Vagina (tissue), 2 donors: ENCODE measurements around the gene PRKAB2. TPM values are rescaled to one million over a fixed set of nuclear protein-coding genes. Genes with fewer than 3 reads are reported as not detected.

Experiments used
- DNase-seq, 2 donors: peaks; one replicate each; pipeline ENCODE4 v3.0.0-alpha.2; 2017; ENCODE audit errors: extremely low spot score in 2 of 2
- H3K27ac ChIP-seq: fragments of 200-600 bp; sonication (generic); one replicate; pipeline ENCODE4 v1.5.1; 2019
- H3K27me3 ChIP-seq: fragments of 200-600 bp; sonication (generic); one replicate; pipeline ENCODE4 v1.5.1; 2019
- H3K36me3 ChIP-seq, 2 donors: fragments of 200-600 bp; sonication (generic); one replicate each; pipeline ENCODE4 v1.5.1; 2017 to 2019
- H3K4me1 ChIP-seq: fragments of 200-600 bp; sonication (generic); one replicate; pipeline ENCODE4 v1.5.1; 2019
- H3K4me3 ChIP-seq, 2 donors: fragments of 200-600 bp; sonication (generic); 1 replicate in 1 of 2; 2 replicates in 1 of 2; pipeline ENCODE4 v1.5.1; 2016 to 2019
- H3K9me3 ChIP-seq: fragments of 200-600 bp; sonication (generic); one replicate; pipeline ENCODE4 v1.5.1; 2019
- POLR2A ChIP-seq, 2 donors: fragments of 450-650 bp; IDR thresholded peaks; one replicate each; pipeline ENCODE4 v1.6.1; 2017; ENCODE audit warnings: antibody characterized with exemption in 2 of 2, mild to moderate bottlenecking in 2 of 2, moderate library complexity in 2 of 2
- POLR2AphosphoS5 ChIP-seq, 2 donors: sonication (generic); formaldehyde crosslinking; IDR thresholded peaks; one replicate each; pipeline ENCODE4 v1.9.0; 2017; ENCODE audit warnings: antibody characterized with exemption in 2 of 2, mild to moderate bottlenecking in 2 of 2, low read depth in 1 of 2; ENCODE audit not compliant: insufficient read depth in 1 of 2
- intact Hi-C: fragments of 100-400 bp; cut with DNase I; formaldehyde crosslinking; loops from one replicate; pipeline ENCODE4 v1.15.1; 2023
- total RNA-seq: library from RNA; depleted of rRNA; stranded (reverse); fragments of >200 nt; gene quantifications from one replicate; pipeline ENCODE4 v1.2.3, GENCODE V29; 2016
- TF ChIP-seq, protein P1 (sequence below), 3 experiments: fragments of 450-650 bp in 2 of 3; fragments of 200-600 bp in 1 of 3; sonication (generic) in 1 of 3; IDR thresholded peaks; one replicate each; pipeline ENCODE4 v1.5.1; 2017 to 2019; ENCODE audit warnings: antibody characterized with exemption in 3 of 3, mild to moderate bottlenecking in 2 of 3, moderate library complexity in 2 of 3

PRKAB2 gene
- total RNA-seq, 1 donor from 2014 or later = 25.0 TPM

DNA sequence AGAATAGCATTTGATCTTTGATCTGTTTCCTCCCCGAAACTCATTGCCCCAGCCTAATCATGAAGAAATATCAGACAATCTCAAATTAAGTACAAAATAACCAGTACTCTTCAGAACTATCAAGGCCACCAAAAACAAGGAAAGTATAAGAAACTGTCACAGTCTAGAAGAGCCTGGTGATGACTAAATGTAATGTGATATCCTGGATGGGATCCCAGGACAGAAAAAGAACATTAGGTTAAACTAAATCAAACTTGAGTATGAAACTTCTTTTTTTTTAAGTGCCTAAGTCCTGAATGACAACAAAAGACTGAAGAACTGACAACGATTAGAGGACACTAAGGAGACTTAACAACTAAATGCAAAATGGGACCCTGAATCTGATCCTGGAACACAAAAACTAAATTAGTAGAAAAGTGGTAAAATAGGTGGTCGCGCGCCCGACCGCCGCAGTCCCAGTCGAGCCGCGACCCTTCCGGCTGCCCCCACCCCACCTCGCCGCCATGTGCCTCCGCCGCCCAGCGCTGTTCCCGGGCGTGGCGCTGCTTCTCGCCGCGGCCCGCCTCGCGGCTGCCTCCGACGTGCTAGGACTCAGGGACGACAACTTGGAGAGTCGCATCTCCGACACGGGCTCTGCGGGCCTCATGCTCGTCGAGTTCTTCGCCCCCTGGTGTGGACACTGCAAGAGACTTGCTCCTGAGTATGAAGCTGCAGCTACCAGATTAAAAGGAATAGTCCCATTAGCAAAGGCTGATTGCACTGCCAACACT, 5.5 kb upstream of the PRKAB2 start:
- Histone ChIP-seq H3K27ac (no peak overlapping the region), H3K4me3 (peak overlapping the region; percentile 15 to 28), H3K36me3 (no peaks in the 10 kb centered on the region), H3K9me3 (no peaks in the 10 kb centered on the region), H3K27me3 (no peaks in the 10 kb centered on the region), H3K4me1 (peaks cover 19% of the 10 kb centered on the region)
- DNase-seq = no peak
- intact Hi-C loops = no loop called here
- no peak for TF ChIP-seq POLR2AphosphoS5 (IDR thresholded peaks at IDR 0.05; ENCODE audit: insufficient read depth in 1 of 2, low read depth in 1 of 2)
- TF ChIP-seq POLR2A (IDR thresholded peaks at IDR 0.05) = no peak
- TF ChIP-seq, protein P1, sequence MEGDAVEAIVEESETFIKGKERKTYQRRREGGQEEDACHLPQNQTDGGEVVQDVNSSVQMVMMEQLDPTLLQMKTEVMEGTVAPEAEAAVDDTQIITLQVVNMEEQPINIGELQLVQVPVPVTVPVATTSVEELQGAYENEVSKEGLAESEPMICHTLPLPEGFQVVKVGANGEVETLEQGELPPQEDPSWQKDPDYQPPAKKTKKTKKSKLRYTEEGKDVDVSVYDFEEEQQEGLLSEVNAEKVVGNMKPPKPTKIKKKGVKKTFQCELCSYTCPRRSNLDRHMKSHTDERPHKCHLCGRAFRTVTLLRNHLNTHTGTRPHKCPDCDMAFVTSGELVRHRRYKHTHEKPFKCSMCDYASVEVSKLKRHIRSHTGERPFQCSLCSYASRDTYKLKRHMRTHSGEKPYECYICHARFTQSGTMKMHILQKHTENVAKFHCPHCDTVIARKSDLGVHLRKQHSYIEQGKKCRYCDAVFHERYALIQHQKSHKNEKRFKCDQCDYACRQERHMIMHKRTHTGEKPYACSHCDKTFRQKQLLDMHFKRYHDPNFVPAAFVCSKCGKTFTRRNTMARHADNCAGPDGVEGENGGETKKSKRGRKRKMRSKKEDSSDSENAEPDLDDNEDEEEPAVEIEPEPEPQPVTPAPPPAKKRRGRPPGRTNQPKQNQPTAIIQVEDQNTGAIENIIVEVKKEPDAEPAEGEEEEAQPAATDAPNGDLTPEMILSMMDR (IDR thresholded peaks at IDR 0.05) = no peak

DNA sequence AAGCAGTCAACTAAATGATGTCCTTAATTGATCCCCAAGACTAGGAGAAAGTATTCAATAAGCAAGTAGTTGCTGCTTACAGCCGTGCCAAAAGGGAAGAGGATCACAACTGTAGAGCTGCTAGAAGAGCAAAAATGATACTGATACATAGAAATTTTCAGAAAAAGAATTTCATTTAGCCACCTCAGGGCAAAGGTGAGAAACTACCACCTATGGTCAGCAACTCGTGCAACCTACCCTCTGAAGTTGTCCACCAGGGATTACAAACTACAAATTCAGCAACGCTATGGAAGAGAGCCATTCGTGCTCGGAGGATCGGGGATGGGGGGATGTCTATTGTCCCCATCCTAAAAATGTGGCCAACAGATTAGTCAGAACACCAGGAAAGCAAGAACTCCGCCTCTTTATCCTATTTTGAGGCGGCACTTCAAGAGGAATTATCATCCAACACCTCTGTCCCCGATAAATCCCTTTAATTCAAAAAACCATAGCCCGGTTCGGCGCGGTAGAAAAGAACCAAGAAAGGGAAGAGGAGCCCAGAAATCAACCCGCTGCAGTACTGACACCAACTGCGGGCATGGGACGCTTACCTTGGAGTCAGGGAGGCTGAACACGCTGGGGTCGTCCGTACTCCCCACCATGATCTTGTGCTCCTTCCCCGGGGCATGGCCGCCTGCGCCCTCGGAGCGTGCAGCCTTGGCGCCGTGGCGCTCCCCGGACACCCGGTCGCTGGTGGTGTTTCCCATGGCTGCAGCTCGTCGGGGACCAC, 687 bp downstream of the PRKAB2 start:
- H3K9me3 ChIP-seq = no peaks in the 10 kb centered on the region
- peaks cover 66% of the 10 kb centered on the region for H3K4me1 ChIP-seq
- intact Hi-C loops = loop anchor here (1.0 kb wide), 1 partner anchor 72 kb away; no protein-coding TSS in a partner anchor
- TF ChIP-seq POLR2AphosphoS5 (IDR thresholded peaks at IDR 0.05; ENCODE audit: insufficient read depth in 1 of 2, low read depth in 1 of 2) (no peak), POLR2A (IDR thresholded peaks at IDR 0.05) (no peak)
- TF ChIP-seq, protein P1 (IDR thresholded peaks at IDR 0.05) = no peak
- H3K36me3 ChIP-seq = no peaks in the 10 kb centered on the region
- H3K27me3 ChIP-seq = no peaks in the 10 kb centered on the region
- peak in 1 of 2 donors; percentile 86 for DNase-seq
- peak overlapping the region; percentile 89 for H3K27ac ChIP-seq
- peak overlapping the region; percentile 84 to 94 for H3K4me3 ChIP-seq

DNA sequence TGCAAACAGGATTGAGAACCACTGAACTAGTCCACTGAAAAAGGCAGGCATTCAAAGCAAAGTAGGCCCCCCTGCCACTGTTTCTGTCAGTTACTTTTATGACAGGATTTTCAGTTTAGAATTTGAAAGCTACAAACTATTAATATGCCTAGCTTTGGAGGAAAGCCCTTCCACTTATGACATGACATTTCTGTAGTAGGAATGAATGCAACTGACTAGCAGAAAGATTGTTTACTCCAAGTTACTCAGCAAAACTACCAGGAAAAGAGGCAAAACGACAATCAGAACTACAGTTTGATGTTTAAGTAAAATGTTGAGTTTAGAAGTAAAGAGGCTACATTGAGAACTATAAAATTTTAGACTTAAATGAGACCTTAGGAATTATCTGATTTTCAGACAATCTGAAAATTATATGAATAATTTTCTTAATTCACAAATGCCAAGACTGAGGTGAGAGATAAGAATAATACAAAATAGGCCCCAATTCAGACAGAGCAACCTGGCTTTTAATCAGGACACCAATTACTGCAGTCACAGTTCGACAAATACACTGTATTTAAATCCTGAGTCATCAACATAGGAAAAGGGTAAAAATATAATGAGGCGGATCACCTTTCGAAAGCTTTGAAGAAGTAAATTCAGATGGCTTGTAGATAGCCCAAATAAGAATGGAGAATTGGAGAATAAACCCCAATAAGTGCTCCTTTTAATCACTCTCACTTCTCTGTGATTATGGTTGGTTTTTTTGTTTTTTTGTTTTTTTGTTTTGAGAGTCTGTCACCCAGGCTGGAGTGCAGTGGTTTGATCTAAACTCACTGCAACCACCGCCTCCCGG, 2.2 kb downstream of the PRKAB2 start:
- Histone ChIP-seq H3K4me1 (peaks cover 71% of the 10 kb centered on the region), H3K4me3 (peak overlapping the region in 1 of 2 donors; percentile 84), H3K36me3 (no peaks in the 10 kb centered on the region), H3K27me3 (no peaks in the 10 kb centered on the region), H3K9me3 (no peaks in the 10 kb centered on the region), H3K27ac (peak overlapping the region; percentile 89)
- TF ChIP-seq, protein P1 (IDR thresholded peaks at IDR 0.05) = no peak
- TF ChIP-seq POLR2A (IDR thresholded peaks at IDR 0.05) (no peak), POLR2AphosphoS5 (IDR thresholded peaks at IDR 0.05; ENCODE audit: insufficient read depth in 1 of 2, low read depth in 1 of 2) (no peak)
- intact Hi-C loops = no loop called here
- no peak for DNase-seq

DNA sequence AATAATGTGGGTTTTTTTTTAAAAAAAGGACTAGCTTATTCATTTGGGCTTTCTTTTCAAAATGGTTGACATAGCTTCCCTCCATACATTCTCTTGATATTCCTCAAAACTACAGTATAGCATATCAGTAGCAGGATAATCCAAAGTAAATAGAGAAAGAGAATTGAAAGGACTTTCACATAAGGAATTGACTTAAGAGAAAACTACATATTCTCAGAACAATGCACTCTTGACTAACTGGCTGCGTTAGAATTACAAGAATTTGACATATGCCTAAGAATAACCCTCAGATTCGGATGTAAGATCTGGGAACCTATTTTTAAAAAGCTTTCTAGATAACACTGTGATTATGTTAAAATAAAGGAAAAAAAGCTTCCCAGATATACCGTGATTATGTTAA, 3.1 kb downstream of the PRKAB2 start:
- peak overlapping the region; percentile 72 for H3K27ac ChIP-seq
- no peak for TF ChIP-seq POLR2A (IDR thresholded peaks at IDR 0.05)
- TF ChIP-seq, protein P1 (IDR thresholded peaks at IDR 0.05) = no peak
- no peak for TF ChIP-seq POLR2AphosphoS5 (IDR thresholded peaks at IDR 0.05; ENCODE audit: insufficient read depth in 1 of 2, low read depth in 1 of 2)
- H3K4me1 ChIP-seq = peaks cover 62% of the 10 kb centered on the region
- no peak for DNase-seq
- H3K27me3 ChIP-seq = no peaks in the 10 kb centered on the region
- intact Hi-C loops = no loop called here
- H3K4me3 ChIP-seq = no peak overlapping the region
- no peaks in the 10 kb centered on the region for H3K36me3 ChIP-seq
- H3K9me3 ChIP-seq = no peaks in the 10 kb centered on the region
